ENCODE data around the gene TMEM229B. TPM values are rescaled to one million over a fixed set of nuclear protein-coding genes. Genes with fewer than 3 reads are reported as not detected.
"Not testable (repeated sequence)": the region's sequence is repeated elsewhere in the genome, so short reads cannot be mapped to it uniquely, and the experiment has no call there.

The TMEM229B gene
- total and polyA plus RNA-seq, 2 of the 4 experiments (the other 2 are of a cell fraction) = under 0.01 TPM; not detected in 1

DNA sequence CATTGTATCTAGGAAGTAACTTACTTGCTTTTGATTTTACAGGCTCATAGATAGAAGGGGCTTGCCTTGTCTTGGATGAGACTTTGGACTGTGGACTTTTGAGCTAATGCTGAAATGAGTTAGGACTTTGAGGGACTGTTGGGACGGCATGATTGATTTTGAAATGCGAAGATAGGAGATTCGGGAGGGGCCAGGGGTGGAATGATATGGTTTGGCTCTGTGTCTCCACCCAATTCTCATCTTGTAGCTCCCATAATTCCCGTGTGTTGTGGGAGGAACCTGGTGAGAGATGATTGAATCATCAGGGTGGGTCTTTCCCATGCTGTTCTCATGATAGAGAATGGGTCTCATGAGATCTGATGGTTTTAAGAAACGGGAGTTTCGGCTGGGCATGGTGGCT is 36.9 kb downstream of the TMEM229B start:
- H2BK5ac ChIP-seq (ENCODE audit: low read depth, low read length, poor library complexity, severe bottlenecking); H2BK120ac ChIP-seq (ENCODE audit: low read depth, low read length); H3K36me3 ChIP-seq (ENCODE audit: control insufficient read depth, insufficient read depth, low read length); H2BK15ac ChIP-seq (ENCODE audit: low read depth, low read length); intact Hi-C loops (cut with micrococcal nuclease); H3K23ac ChIP-seq (ENCODE audit: low read depth, low read length); dilution Hi-C loops (cut with HindIII; ENCODE audit: low sequenced_read_pairs, unreplicated experiment); H3K4me1 ChIP-seq (ENCODE audit: control insufficient read depth, insufficient read depth, low read length); H2BK20ac ChIP-seq (ENCODE audit: low read depth, low read length); H3K4me2 ChIP-seq (ENCODE audit: low read depth, low read length); H3K27ac ChIP-seq (ENCODE audit: insufficient read depth, low read length); in situ Hi-C loops (cut with MboI; ENCODE audit: low sequenced_read_pairs); H3K4me3 ChIP-seq (ENCODE audit: insufficient read depth, low read depth, low read length); H2AK9ac ChIP-seq (replicated peaks; ENCODE audit: low read depth, low read length, poor library complexity); H4K20me1 ChIP-seq (ENCODE audit: insufficient read depth, low read length); H4K8ac ChIP-seq (ENCODE audit: low read depth in 2 of 2, low read length in 2 of 2); BruUV-seq (replicated peaks); H3K4ac ChIP-seq (ENCODE audit: low read depth, low read length); H3K18ac ChIP-seq (ENCODE audit: low read depth, low read length); H3K9me1 ChIP-seq (ENCODE audit: insufficient read depth, low read length); H2AFZ ChIP-seq (replicated peaks; ENCODE audit: low read length, poor library complexity); H4K91ac ChIP-seq (ENCODE audit: insufficient read depth, low read depth, low read length); ATAC-seq (ENCODE audit: low read depth); H4K5ac ChIP-seq (ENCODE audit: low read depth, low read length); DNase-seq; H3K9ac ChIP-seq (ENCODE audit: low read depth, low read length); H2AK5ac ChIP-seq (ENCODE audit: low read depth, low read length); H3K9me3 ChIP-seq (ENCODE audit: control insufficient read depth, insufficient read depth, low read length); H3K56ac ChIP-seq (ENCODE audit: extremely low read depth, insufficient read depth, low read length); CTCF ChIA-PET; H3K14ac ChIP-seq (replicated peaks; ENCODE audit: low read depth, low read length); H3K79me1 ChIP-seq (ENCODE audit: low read depth in 1 of 2, low read length in 2 of 2): not testable (repeated sequence)
- POLR2A ChIA-PET (ENCODE audit: unreplicated experiment) = interaction anchor here (0.6 kb wide), 1 partner anchor 34 kb away, joined by 4 read pairs; no protein-coding TSS in a partner anchor
- WGBS, 2 experiments (ENCODE audit: extremely low coverage in 2 of 2, insufficient read length in 1 of 2) = no CpG with 5 or more reads among the region's 6 CpGs
- peaks cover 24% of the 10 kb centered on the region for H3K27me3 ChIP-seq (ENCODE audit: control insufficient read depth, insufficient read depth, low read length)
